ENCODE data around the gene RECQL5. TPM values are rescaled to one million over a fixed set of nuclear protein-coding genes. Genes with fewer than 3 reads are reported as not detected.

RECQL5 gene
- total and polyA plus RNA-seq, 2 experiments from 2014 or later, result 23.1 to 44.4 TPM

GRCh38 chr17:75628425-75628824, 38.5 kb downstream of the RECQL5 start:
- no peak overlapping the region for H3K27ac ChIP-seq
- no peaks in the 10 kb centered on the region for H3K79me2 ChIP-seq
- no peak for DNase-seq (ENCODE audit: low spot score)
- H3K4me2 ChIP-seq, result no peak overlapping the region
- no peak overlapping the region for H3K4me3 ChIP-seq
- H3K9me3 ChIP-seq (ENCODE audit: low read depth), result no peaks in the 10 kb centered on the region
- H3K27me3 ChIP-seq, result no peaks in the 10 kb centered on the region
- no peaks in the 10 kb centered on the region for H3K36me3 ChIP-seq (replicated peaks; ENCODE audit: insufficient read depth, low read depth)
- H2AFZ ChIP-seq, result no peak overlapping the region
- TF ChIP-seq EZH2 (IDR thresholded peaks at IDR 0.05; ENCODE audit: borderline replicate concordance) (no peak), EZH2phosphoT487 (IDR thresholded peaks at IDR 0.05; ENCODE audit: low read depth, severe bottlenecking, unreplicated experiment) (no peak), CTCF (IDR thresholded peaks at IDR 0.05; ENCODE audit: poor library complexity) (no peak)
- peaks cover 5% of the 10 kb centered on the region for H3K4me1 ChIP-seq (ENCODE audit: insufficient read depth)
- no peaks in the 10 kb centered on the region for H4K20me1 ChIP-seq (ENCODE audit: insufficient read depth, poor library complexity, severe bottlenecking)
- H3K9me2 ChIP-seq (replicated peaks; ENCODE audit: insufficient read depth), result no peaks in the 10 kb centered on the region
- WGBS (ENCODE audit: low lambda C conversion rate, missing lambda C conversion rate), result 97% methylated on average over 6 of the region's 6 CpGs

- Histone ChIP-seq H3K4me3 (no peak overlapping the region), H3K36me3 (replicated peaks; ENCODE audit: insufficient read depth, low read depth) (no peaks in the 10 kb centered on the region), H4K20me1 (ENCODE audit: insufficient read depth, poor library complexity, severe bottlenecking) (no peaks in the 10 kb centered on the region), H3K79me2 (no peaks in the 10 kb centered on the region), H3K4me1 (ENCODE audit: insufficient read depth) (no peaks in the 10 kb centered on the region), H3K27ac (no peak overlapping the region), H3K27me3 (no peaks in the 10 kb centered on the region), H3K9me3 (ENCODE audit: low read depth) (no peaks in the 10 kb centered on the region), H3K9me2 (replicated peaks; ENCODE audit: insufficient read depth) (no peaks in the 10 kb centered on the region), H2AFZ (no peak overlapping the region), H3K4me2 (no peak overlapping the region)
- 96% methylated on average over 10 of the region's 10 CpGs for whole genome bisulfite sequencing (ENCODE audit: low lambda C conversion rate, missing lambda C conversion rate)
- TF ChIP-seq CTCF (IDR thresholded peaks at IDR 0.05; ENCODE audit: poor library complexity) (no peak), EZH2phosphoT487 (IDR thresholded peaks at IDR 0.05; ENCODE audit: low read depth, severe bottlenecking, unreplicated experiment) (no peak), EZH2 (IDR thresholded peaks at IDR 0.05; ENCODE audit: borderline replicate concordance) (no peak)
- DNase-seq (ENCODE audit: low spot score), result no peak
These were observed 39.9 kb downstream of the RECQL5 start for GRCh38 chr17:75627094-75627493.

GRCh38 chr17:75626496-75627038, 40.4 kb downstream of the RECQL5 start:
- H3K36me3 ChIP-seq (replicated peaks; ENCODE audit: insufficient read depth, low read depth), result no peaks in the 10 kb centered on the region
- TF ChIP-seq EZH2 (IDR thresholded peaks at IDR 0.05; ENCODE audit: borderline replicate concordance) (no peak), EZH2phosphoT487 (IDR thresholded peaks at IDR 0.05; ENCODE audit: low read depth, severe bottlenecking, unreplicated experiment) (no peak), CTCF (IDR thresholded peaks at IDR 0.05; ENCODE audit: poor library complexity) (no peak)
- no peaks in the 10 kb centered on the region for H3K9me2 ChIP-seq (replicated peaks; ENCODE audit: insufficient read depth)
- H3K4me1 ChIP-seq (ENCODE audit: insufficient read depth), result no peaks in the 10 kb centered on the region
- no peak for DNase-seq (ENCODE audit: low spot score)
- H3K27me3 ChIP-seq, result no peaks in the 10 kb centered on the region
- no peak overlapping the region for H3K27ac ChIP-seq
- WGBS (ENCODE audit: low lambda C conversion rate, missing lambda C conversion rate), result 87% methylated on average over 11 of the region's 11 CpGs
- H3K4me2 ChIP-seq, result no peak overlapping the region
- H2AFZ ChIP-seq, result no peak overlapping the region
- H3K9me3 ChIP-seq (ENCODE audit: low read depth), result no peaks in the 10 kb centered on the region
- H3K79me2 ChIP-seq, result no peaks in the 10 kb centered on the region
- H3K4me3 ChIP-seq, result no peak overlapping the region
- H4K20me1 ChIP-seq (ENCODE audit: insufficient read depth, poor library complexity, severe bottlenecking), result no peaks in the 10 kb centered on the region
